ENCODE measurements around the gene ARID3A. TPM values are rescaled to one million over a fixed set of nuclear protein-coding genes. Genes with fewer than 3 reads are reported as not detected.
"Not testable (repeated sequence)": the region's sequence is repeated elsewhere in the genome, so short reads cannot be mapped to it uniquely, and the experiment has no call there.

Gene ARID3A
- total RNA-seq, 2 donors from 2014 or later, result 121 to 124 TPM

DNA sequence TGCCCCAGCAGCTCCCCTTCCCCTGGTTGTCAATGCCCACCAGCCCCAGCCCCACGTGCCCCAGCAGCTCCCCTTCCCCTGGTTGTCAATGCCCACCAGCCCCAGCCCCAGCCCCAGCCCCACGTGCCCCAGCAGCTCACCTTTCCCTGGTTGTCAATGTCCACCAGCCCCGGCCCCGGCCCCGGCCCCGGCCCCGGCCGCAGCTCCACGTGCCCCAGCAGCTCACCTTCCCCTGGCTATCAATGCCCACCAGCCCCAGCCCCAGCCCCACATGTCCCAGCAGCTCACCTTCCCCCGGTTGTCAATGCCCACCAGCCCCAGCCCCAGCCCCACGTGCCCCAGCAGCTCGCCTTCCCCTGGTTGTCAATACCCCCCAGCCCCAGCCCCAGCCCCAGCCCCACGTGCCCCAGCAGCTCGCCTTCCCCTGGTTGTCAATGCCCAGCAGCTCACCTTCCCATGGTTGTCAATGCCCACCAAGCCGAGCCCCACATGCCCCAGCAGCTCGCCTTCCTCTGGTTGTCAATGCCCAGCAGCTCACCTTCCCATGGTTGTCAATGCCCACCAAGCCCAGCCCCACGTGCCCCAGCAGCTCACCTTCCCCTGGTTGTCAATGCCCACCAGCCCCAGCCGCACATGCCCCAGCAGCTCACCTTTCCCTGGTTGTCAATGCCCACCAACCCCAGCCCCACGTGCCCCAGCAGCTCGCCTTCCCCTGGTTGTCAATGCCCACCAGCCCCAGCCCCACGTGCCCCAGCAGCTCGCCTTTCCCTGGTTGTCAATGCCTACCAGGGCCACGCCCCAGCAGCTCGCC is 46.9 kb upstream of the ARID3A start:
- H3K4me3 Mint-ChIP-seq; H3K4me3 ChIP-seq (ENCODE audit: low read length); H3K27me3 ChIP-seq (ENCODE audit: control insufficient read depth, insufficient read depth, low read length, poor library complexity, severe bottlenecking); H3K9me3 Mint-ChIP-seq; H3K4me1 ChIP-seq (ENCODE audit: control insufficient read depth, insufficient read depth, low read length); H3K27me3 Mint-ChIP-seq (ENCODE audit: insufficient read depth); H3K9ac ChIP-seq (ENCODE audit: extremely low read depth, low read length, poor library complexity, severe bottlenecking); H3K4me1 Mint-ChIP-seq; H3K27ac Mint-ChIP-seq; H3K9me3 ChIP-seq (ENCODE audit: control insufficient read depth, low read length); H3K27ac ChIP-seq (ENCODE audit: low read depth, low read length): not testable (repeated sequence)
- H3K36me3 Mint-ChIP-seq (ENCODE audit: low read depth), result peaks cover 45% of the 10 kb centered on the region
- peaks cover 33% of the 10 kb centered on the region for H3K36me3 ChIP-seq (ENCODE audit: control insufficient read depth, insufficient read depth, low read length)
- WGBS, 2 experiments (ENCODE audit: insufficient coverage in 1 of 2, insufficient read length in 1 of 2), result 87 to 93% methylated on average over 15 to 24 of the region's 24 CpGs
- DNase-seq, result peak; percentile 49

DNA sequence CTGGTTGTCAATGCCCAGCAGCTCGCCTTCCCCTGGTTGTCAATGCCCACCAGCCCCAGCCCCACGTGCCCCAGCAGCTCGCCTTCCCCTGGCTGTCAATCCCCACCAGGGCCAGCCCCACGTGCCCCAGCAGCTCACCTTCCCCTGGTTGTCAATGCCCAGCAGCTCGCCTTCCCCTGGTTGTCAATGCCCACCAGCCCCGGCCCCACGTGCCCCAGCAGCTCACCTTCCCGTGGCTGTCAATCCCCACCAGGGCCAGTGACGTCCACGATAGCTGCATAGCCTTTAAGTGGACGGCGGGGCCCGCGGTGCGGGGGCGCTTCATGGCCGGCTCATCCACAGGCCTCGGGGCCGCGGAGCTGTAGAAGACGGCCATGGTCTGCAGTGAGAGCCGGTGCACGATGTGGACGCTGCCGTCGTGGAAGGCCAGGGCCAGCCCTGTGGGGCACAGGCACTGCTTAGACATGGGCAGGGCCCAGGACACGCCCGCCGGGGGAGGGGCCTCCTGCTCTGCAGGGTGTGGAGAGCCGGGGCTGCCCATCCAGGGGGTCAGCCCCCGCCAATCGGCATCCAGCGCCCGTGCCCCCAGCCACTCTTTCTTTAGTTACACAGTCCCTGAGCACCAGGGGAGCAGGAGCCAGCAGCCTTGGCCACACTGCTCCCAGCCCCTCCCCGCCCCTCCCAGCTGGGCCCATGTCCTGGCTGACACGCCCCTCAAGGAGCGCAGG is 46.0 kb upstream of the ARID3A start:
- Histone ChIP-seq H3K4me1 (ENCODE audit: control insufficient read depth, insufficient read depth, low read length) (no peaks in the 10 kb centered on the region), H3K4me3 (ENCODE audit: low read length) (no peak overlapping the region), H3K27me3 (ENCODE audit: control insufficient read depth, insufficient read depth, low read length, poor library complexity, severe bottlenecking) (no peaks in the 10 kb centered on the region), H3K27ac (ENCODE audit: low read depth, low read length) (no peak overlapping the region), H3K9me3 (ENCODE audit: control insufficient read depth, low read length) (no peaks in the 10 kb centered on the region), H3K36me3 (ENCODE audit: control insufficient read depth, insufficient read depth, low read length) (peaks cover 31% of the 10 kb centered on the region), H3K9ac (ENCODE audit: extremely low read depth, low read length, poor library complexity, severe bottlenecking) (no peak overlapping the region)
- H3K4me3 Mint-ChIP-seq, result no peak overlapping the region
- H3K27me3 Mint-ChIP-seq (ENCODE audit: insufficient read depth), result no peaks in the 10 kb centered on the region
- peaks cover 43% of the 10 kb centered on the region for H3K36me3 Mint-ChIP-seq (ENCODE audit: low read depth)
- no peak overlapping the region for H3K27ac Mint-ChIP-seq
- WGBS, 2 experiments (ENCODE audit: insufficient coverage in 1 of 2, insufficient read length in 1 of 2), result 90 to 97% methylated on average over 32 to 37 of the region's 37 CpGs
- H3K9me3 Mint-ChIP-seq, result no peaks in the 10 kb centered on the region
- no peaks in the 10 kb centered on the region for H3K4me1 Mint-ChIP-seq
- TF ChIP-seq CTCF (conservative IDR thresholded peaks at IDR 0.05), result no peak
- peak; percentile 34 for DNase-seq

DNA sequence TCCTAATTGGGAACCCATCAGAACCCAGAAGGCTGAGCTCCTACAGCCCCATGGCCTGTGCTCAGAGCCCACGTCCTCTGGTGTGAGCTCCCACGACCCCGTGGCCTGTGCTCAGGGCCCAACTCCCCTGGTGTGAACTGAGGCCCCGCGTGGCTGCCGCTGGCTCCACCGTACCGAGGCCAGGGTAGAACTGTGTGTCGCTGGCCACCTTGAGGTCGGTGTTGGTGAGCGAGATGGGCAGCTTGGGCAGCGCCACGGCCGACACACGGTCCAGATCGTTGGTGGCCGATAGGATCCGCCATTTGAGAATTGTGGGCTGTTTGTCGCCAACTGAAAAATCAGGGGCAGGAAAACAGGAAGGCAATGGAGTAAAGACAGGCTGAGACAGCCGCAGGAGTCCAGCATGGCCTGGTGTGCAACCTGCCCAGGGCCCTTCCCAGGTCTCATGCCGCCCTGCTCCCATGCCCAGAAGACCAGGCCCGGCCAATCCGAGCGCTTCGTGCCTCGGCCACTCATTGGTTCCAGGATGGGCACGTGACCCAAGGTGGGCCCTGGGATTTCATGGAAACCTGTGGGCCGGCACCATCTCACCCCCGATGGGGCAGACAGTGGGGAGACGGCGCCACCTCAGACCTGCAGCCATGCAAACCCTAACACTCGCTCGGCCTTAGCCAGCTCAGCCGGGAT is 44.3 kb upstream of the ARID3A start:
- H3K27ac Mint-ChIP-seq, result no peak overlapping the region

More for the DNA sequence above, 44.3 kb upstream of the ARID3A start:
- Histone ChIP-seq H3K36me3 (ENCODE audit: control insufficient read depth, insufficient read depth, low read length) (peaks cover 43% of the 10 kb centered on the region), H3K27ac (ENCODE audit: low read depth, low read length) (no peak overlapping the region), H3K4me1 (ENCODE audit: control insufficient read depth, insufficient read depth, low read length) (no peaks in the 10 kb centered on the region), H3K4me3 (ENCODE audit: low read length) (no peak overlapping the region), H3K9me3 (ENCODE audit: control insufficient read depth, low read length) (no peaks in the 10 kb centered on the region), H3K9ac (ENCODE audit: extremely low read depth, low read length, poor library complexity, severe bottlenecking) (no peak overlapping the region), H3K27me3 (ENCODE audit: control insufficient read depth, insufficient read depth, low read length, poor library complexity, severe bottlenecking) (no peaks in the 10 kb centered on the region)
- DNase-seq, result peak; percentile 39
- 97% methylated on average over 21 to 34 of the region's 34 CpGs for WGBS, 2 experiments (ENCODE audit: insufficient coverage in 1 of 2, insufficient read length in 1 of 2)
- H3K4me1 Mint-ChIP-seq, result no peaks in the 10 kb centered on the region
- no peak overlapping the region for H3K4me3 Mint-ChIP-seq
- peaks cover 38% of the 10 kb centered on the region for H3K36me3 Mint-ChIP-seq (ENCODE audit: low read depth)
- H3K9me3 Mint-ChIP-seq, result no peaks in the 10 kb centered on the region
- no peaks in the 10 kb centered on the region for H3K27me3 Mint-ChIP-seq (ENCODE audit: insufficient read depth)
- no peak for TF ChIP-seq CTCF (conservative IDR thresholded peaks at IDR 0.05)

Data from endodermal cell (in vitro differentiated cells).